GM12875 (cell line): ENCODE measurements around the gene PPP1R16B.

Source experiments
- H3K4me3 ChIP-seq: one replicate; pipeline ENCODE4 v1.5.1; 2011; ENCODE audit warnings: low read depth, low read length, control low read depth
- TF ChIP-seq, protein P1 (sequence below): IDR thresholded peaks from 2 replicates; pipeline ENCODE4 v1.5.1; 2011; ENCODE audit warnings: low read depth, mild to moderate bottlenecking, control low read depth, inconsistent platforms, low read length, moderate library complexity, borderline replicate concordance; ENCODE audit not compliant: insufficient read depth

PPP1R16B gene

DNA sequence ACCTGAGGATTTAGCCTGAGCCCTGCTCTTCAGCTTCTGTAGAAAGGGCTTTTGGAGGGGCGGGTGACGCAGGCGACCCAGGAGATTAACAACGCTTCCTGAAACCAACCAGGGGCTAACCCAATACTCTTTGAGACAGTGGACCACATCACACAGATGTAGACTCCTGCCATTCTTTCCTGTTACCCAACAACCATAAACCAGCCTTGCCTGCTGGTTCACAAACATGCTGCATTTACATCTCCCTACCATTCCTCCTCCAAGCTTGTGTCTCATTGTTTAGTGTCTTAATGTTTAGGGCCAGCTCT lies 28.3 kb downstream of the PPP1R16B start:
- TF ChIP-seq, protein P1, sequence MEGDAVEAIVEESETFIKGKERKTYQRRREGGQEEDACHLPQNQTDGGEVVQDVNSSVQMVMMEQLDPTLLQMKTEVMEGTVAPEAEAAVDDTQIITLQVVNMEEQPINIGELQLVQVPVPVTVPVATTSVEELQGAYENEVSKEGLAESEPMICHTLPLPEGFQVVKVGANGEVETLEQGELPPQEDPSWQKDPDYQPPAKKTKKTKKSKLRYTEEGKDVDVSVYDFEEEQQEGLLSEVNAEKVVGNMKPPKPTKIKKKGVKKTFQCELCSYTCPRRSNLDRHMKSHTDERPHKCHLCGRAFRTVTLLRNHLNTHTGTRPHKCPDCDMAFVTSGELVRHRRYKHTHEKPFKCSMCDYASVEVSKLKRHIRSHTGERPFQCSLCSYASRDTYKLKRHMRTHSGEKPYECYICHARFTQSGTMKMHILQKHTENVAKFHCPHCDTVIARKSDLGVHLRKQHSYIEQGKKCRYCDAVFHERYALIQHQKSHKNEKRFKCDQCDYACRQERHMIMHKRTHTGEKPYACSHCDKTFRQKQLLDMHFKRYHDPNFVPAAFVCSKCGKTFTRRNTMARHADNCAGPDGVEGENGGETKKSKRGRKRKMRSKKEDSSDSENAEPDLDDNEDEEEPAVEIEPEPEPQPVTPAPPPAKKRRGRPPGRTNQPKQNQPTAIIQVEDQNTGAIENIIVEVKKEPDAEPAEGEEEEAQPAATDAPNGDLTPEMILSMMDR = no peak
- no peak overlapping the region for H3K4me3 ChIP-seq

DNA sequence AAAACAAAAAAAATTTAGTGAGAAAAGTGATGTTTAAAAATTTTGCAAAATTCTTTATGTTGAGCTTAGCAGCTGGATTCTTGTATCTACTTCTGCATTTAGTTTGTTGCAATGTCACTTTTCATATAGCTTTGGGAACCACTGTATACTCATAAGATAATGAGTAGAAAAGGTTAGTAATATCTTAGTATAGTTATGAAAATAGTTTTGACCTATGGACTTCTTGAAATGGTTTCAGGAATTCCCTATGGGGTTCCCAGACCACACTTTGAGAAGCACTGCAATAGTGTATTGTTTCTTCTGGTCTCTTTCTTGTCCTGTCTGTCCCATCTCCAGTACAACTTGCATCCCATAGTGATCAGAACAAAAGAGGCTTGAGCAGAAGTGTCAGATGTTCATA lies 29.4 kb downstream of the PPP1R16B start:
- TF ChIP-seq, protein P1 = no peak
- H3K4me3 ChIP-seq = no peak overlapping the region

DNA sequence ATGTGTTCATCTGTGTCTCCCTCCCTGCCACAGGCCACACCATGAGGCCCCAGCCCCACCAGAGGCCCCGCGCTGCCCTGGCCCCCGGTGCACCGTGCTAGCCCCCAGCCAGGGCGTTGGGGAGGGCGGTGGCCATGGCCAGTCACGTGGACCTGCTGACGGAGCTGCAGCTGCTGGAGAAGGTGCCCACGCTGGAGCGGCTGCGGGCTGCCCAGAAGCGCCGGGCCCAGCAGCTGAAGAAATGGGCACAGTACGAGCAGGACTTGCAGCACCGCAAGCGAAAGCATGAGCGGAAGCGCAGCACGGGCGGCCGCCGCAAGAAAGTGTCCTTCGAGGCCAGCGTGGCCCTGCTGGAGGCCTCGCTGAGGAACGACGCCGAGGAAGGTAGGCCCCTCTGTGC lies 30.3 kb downstream of the PPP1R16B start:
- no peak overlapping the region for H3K4me3 ChIP-seq
- TF ChIP-seq, protein P1 = no peak

DNA sequence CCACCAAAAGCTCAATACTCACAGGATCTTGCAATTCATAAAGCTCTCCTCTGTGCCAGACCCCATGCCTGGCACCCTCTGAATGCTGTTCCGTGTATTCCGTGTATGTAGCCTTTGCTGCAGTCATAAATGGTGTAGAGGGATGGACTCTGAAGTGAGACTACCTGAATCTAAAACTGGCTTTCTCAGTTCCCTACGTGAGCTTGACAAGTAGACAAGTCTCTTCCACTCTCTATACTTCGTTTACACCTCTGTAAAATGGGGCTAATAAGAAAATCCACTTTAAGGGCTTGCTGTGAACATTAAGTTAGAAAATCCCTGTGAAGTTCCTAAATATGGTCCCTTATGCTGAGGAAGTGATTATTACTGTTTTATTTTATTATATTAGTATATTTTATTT lies 31.5 kb downstream of the PPP1R16B start:
- H3K4me3 ChIP-seq = no peak overlapping the region
- TF ChIP-seq, protein P1 = no peak

DNA sequence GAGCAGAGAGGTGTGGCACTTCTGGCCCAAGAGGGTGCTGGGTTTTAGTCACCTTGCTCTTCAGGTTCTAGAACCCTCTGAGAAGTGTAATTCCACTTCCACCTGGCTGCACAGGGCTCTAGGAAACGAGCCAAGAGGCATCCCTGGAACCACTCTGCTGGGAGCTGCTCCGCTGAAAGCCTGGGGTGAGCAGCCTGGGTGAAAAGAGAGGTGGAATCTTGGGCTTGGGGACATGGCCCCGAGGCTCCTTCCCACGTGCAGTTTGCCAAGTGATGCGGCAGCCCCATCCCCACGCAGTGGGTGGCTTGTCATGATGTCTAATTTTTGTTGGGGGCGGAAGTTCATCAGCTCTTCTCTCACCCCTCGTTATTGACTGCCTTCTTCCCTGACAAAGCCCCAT lies 32.8 kb downstream of the PPP1R16B start:
- TF ChIP-seq, protein P1 = no peak
- H3K4me3 ChIP-seq = no peak overlapping the region

DNA sequence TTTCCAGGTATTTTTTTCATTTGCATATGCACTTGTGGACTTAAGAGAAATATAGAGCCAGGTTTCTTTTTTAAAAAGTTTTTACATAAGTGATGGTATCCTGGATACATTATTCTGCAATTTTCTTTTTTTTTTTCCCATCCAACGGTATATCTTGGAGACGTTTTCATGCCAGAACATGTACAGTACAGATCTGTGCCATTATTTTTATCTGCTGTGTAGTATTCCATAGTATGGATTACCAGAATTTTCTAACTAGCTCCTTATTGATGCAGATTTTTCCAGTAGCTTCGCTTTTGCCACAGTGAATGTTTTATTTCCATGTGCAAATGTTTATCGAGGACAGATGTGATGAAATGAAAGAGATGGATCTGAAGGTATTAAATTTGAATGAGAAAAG lies 34.1 kb downstream of the PPP1R16B start:
- H3K4me3 ChIP-seq = no peak overlapping the region
- TF ChIP-seq, protein P1 = no peak

DNA sequence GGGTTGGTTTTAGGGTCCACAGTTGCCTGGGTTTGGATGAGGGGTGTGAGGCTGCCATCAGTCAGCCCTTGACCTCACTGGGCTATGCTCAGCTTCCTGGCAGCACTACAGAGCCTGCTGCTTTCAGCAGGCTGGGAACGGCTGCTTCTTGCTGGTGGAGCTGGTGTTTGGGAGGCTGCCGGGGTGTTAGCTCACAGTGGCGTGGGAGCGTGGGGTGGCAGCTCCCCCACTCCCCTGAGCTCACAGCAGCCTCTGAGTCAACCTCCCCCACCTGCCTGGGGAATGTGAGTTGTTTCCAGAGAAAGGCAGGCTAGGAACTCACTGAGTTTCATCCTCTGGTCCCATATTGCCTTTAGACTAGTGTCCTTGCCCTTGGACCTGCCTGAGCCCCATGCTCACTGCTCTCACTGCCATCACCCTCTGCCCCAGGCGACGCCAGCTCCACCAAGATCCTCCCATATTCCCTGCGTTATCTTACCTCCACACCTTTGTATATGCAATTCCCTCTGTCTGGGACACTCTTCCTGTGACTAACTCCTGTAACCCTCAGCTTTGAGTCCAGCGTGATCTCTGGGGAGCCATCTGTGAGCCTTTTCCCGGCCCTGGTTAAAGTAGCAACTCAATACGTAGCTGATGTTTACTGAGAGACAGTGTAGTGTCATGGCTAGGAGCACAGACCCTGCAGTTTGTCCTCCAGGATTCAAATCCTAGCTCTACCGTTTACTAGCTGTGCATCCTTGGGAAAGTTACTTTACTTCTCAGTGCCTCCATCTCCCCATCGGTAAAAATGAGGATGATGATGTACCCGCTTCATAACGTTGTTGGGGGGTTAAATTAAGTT lies 34.8 kb downstream of the PPP1R16B start:
- H3K4me3 ChIP-seq = no peak overlapping the region
- TF ChIP-seq, protein P1 = no peak
